Loucy (cell line): ENCODE results near the gene PPIP5K2.

Experiments
- H2AFZ ChIP-seq: fragments of 200-600 bp; sonication (generic); 2 replicates; pipeline ENCODE4 v1.6.0; 2016; ENCODE audit warnings: antibody characterized with exemption, mild to moderate bottlenecking, low read length, moderate library complexity
- H3F3A ChIP-seq: fragments of 200-600 bp; 2 replicates; pipeline ENCODE4 v1.6.0; 2016; ENCODE audit warnings: antibody characterized with exemption, low read depth, mild to moderate bottlenecking
- H3K27me3 ChIP-seq: fragments of 200-600 bp; sonication (generic); 2 replicates; pipeline ENCODE4 v1.6.1; 2014; ENCODE audit warnings: low read length, mild to moderate bottlenecking; ENCODE audit not compliant: insufficient read depth, poor library complexity, severe bottlenecking
- H3K36me3 ChIP-seq: fragments of 200-600 bp; sonication (generic); 2 replicates; pipeline ENCODE4 v1.6.1; 2016; ENCODE audit warnings: low read length; ENCODE audit not compliant: insufficient read depth
- H3K4me1 ChIP-seq: fragments of 200-600 bp; sonication (generic); 2 replicates; pipeline ENCODE4 v1.5.1; 2014; ENCODE audit warnings: low read length, mild to moderate bottlenecking; ENCODE audit not compliant: insufficient read depth, poor library complexity, severe bottlenecking
- H3K4me2 ChIP-seq: fragments of 200-600 bp; sonication (generic); 2 replicates; pipeline ENCODE4 v1.6.0; 2014; ENCODE audit warnings: antibody characterized with exemption, low read length, low read depth, mild to moderate bottlenecking; ENCODE audit not compliant: poor library complexity, severe bottlenecking
- H3K4me3 ChIP-seq: fragments of 200-600 bp; sonication (generic); 2 replicates; pipeline ENCODE4 v1.5.1; 2014; ENCODE audit warnings: low read length, mild to moderate bottlenecking, mixed read lengths; ENCODE audit not compliant: poor library complexity, severe bottlenecking
- H3K79me2 ChIP-seq: fragments of 200-600 bp; sonication (generic); 2 replicates; pipeline ENCODE4 v1.6.1; 2014; ENCODE audit warnings: low read length; ENCODE audit not compliant: insufficient read depth
- H3K9ac ChIP-seq: fragments of 200-600 bp; sonication (generic); 2 replicates; pipeline ENCODE4 v1.6.0; 2014; ENCODE audit warnings: mild to moderate bottlenecking, low read depth, low read length, moderate library complexity; ENCODE audit not compliant: poor library complexity, severe bottlenecking
- H3K9me2 ChIP-seq: fragments of 200-600 bp; sonication (generic); replicated peaks from 2 replicates; pipeline ENCODE4 v1.6.1; 2016; ENCODE audit warnings: low read depth, low read length, mixed read lengths
- H3K9me3 ChIP-seq: fragments of 200-600 bp; sonication (generic); 2 replicates; pipeline ENCODE4 v1.6.1; 2014; ENCODE audit warnings: mild to moderate bottlenecking, antibody characterized with exemption, low read length, low read depth; ENCODE audit not compliant: insufficient read depth
- H4K20me1 ChIP-seq: fragments of 200-600 bp; sonication (generic); 2 replicates; pipeline ENCODE4 v1.6.0; 2014; ENCODE audit warnings: antibody characterized with exemption, low read length, mild to moderate bottlenecking; ENCODE audit not compliant: insufficient read depth, poor library complexity, severe bottlenecking
- EZH2phosphoT487 ChIP-seq: fragments of 200-600 bp; IDR thresholded peaks from 2 replicates; pipeline ENCODE4 v1.6.1; 2018; ENCODE audit warnings: antibody characterized with exemption, mild to moderate bottlenecking, moderate library complexity, borderline replicate concordance
- TF ChIP-seq, protein P1 (sequence below): fragments of 200-600 bp; sonication (generic); conservative IDR thresholded peaks from 2 replicates; pipeline ENCODE4 v1.5.1; 2014; ENCODE audit warnings: mild to moderate bottlenecking, antibody characterized with exemption, low read length

The PPIP5K2 gene

GRCh38 chr5:103235891-103236290, 115.8 kb downstream of the PPIP5K2 start:
- no peaks in the 10 kb centered on the region for H3K36me3 ChIP-seq
- no peaks in the 10 kb centered on the region for H3K9me3 ChIP-seq
- no peaks in the 10 kb centered on the region for H3K79me2 ChIP-seq
- H2AFZ ChIP-seq: no peak overlapping the region
- H3K4me2 ChIP-seq: no peak overlapping the region
- no peak overlapping the region for H3K4me3 ChIP-seq
- no peaks in the 10 kb centered on the region for H4K20me1 ChIP-seq
- TF ChIP-seq, protein P1, sequence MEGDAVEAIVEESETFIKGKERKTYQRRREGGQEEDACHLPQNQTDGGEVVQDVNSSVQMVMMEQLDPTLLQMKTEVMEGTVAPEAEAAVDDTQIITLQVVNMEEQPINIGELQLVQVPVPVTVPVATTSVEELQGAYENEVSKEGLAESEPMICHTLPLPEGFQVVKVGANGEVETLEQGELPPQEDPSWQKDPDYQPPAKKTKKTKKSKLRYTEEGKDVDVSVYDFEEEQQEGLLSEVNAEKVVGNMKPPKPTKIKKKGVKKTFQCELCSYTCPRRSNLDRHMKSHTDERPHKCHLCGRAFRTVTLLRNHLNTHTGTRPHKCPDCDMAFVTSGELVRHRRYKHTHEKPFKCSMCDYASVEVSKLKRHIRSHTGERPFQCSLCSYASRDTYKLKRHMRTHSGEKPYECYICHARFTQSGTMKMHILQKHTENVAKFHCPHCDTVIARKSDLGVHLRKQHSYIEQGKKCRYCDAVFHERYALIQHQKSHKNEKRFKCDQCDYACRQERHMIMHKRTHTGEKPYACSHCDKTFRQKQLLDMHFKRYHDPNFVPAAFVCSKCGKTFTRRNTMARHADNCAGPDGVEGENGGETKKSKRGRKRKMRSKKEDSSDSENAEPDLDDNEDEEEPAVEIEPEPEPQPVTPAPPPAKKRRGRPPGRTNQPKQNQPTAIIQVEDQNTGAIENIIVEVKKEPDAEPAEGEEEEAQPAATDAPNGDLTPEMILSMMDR: no peak
- TF ChIP-seq EZH2phosphoT487: no peak
- H3K4me1 ChIP-seq: no peaks in the 10 kb centered on the region
- no peaks in the 10 kb centered on the region for H3F3A ChIP-seq
- no peaks in the 10 kb centered on the region for H3K27me3 ChIP-seq
- H3K9ac ChIP-seq: no peak overlapping the region
- no peaks in the 10 kb centered on the region for H3K9me2 ChIP-seq

DNA sequence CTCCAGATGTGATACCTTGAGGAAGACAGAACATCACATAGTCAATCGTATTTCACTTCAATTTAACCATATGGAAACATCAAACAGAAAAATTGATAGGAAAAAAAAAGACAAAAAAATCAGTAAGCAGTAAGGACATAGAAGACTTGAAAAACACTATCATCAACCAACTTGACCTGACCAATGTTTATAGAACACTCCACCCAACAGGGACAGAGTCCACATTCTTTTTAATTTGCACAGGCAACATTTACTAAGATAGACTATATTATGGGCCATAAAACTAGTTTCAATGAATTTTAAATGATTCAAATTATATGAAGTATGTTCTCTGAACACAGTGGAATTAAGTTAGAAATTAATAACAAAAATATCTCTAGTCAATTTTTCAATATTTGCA, 117.7 kb downstream of the PPIP5K2 start:
- no peak overlapping the region for H3K4me2 ChIP-seq
- no peaks in the 10 kb centered on the region for H3K36me3 ChIP-seq
- no peak for TF ChIP-seq EZH2phosphoT487
- TF ChIP-seq, protein P1: no peak
- no peaks in the 10 kb centered on the region for H3K4me1 ChIP-seq
- H3K4me3 ChIP-seq: no peak overlapping the region
- H3K27me3 ChIP-seq: no peaks in the 10 kb centered on the region
- no peak overlapping the region for H3K9ac ChIP-seq
- H3F3A ChIP-seq: no peaks in the 10 kb centered on the region
- no peaks in the 10 kb centered on the region for H3K79me2 ChIP-seq
- no peaks in the 10 kb centered on the region for H3K9me2 ChIP-seq
- no peak overlapping the region for H2AFZ ChIP-seq
- H4K20me1 ChIP-seq: no peaks in the 10 kb centered on the region
- no peaks in the 10 kb centered on the region for H3K9me3 ChIP-seq

- H3K9me2 ChIP-seq: no peaks in the 10 kb centered on the region
- no peaks in the 10 kb centered on the region for H3F3A ChIP-seq
- no peaks in the 10 kb centered on the region for H3K4me1 ChIP-seq
- TF ChIP-seq EZH2phosphoT487: no peak
- TF ChIP-seq, protein P1: no peak
- H3K4me2 ChIP-seq: no peak overlapping the region
- H3K36me3 ChIP-seq: no peaks in the 10 kb centered on the region
- no peaks in the 10 kb centered on the region for H4K20me1 ChIP-seq
- H2AFZ ChIP-seq: no peak overlapping the region
- no peak overlapping the region for H3K9ac ChIP-seq
- H3K9me3 ChIP-seq: no peaks in the 10 kb centered on the region
- H3K4me3 ChIP-seq: no peak overlapping the region
- no peaks in the 10 kb centered on the region for H3K27me3 ChIP-seq
- H3K79me2 ChIP-seq: no peaks in the 10 kb centered on the region
Observed at GRCh38 chr5:103243665-103244064, 123.6 kb downstream of the PPIP5K2 start.
